ENCODE measurements around the gene RNASE12.
"Not testable (repeated sequence)": the region's sequence is repeated elsewhere in the genome, so short reads cannot be mapped to it uniquely, and the experiment has no call there.

The RNASE12 gene

GRCh38 chr14:20614038-20614840, 23.1 kb upstream of the RNASE12 start:
- DNase-seq (ENCODE audit: low spot score): no peak

- peak; percentile 88 for DNase-seq (ENCODE audit: low spot score)
Observed at GRCh38 chr14:20613094-20614037, 22.2 kb upstream of the RNASE12 start.

DNA sequence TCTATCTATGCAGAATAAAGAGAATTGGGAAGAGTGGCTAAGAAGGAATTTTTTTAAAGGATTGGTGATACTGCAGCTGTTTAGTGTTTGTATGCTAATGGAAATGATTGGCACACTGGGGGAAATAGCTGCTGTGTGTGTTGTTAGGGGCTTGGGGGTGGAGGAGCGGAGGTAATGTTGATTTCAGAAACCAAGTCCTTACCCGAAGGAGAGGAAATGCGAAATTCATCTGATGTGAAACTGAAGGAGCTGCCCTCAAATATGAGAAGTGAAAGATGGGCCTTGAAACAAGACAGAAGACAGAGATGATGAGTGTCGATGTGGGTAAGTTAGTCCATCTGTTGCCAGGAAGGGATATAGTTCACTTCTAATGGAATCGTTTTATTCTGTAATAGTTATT, 21.2 kb upstream of the RNASE12 start:
- DNase-seq (ENCODE audit: low spot score): no peak

DNA sequence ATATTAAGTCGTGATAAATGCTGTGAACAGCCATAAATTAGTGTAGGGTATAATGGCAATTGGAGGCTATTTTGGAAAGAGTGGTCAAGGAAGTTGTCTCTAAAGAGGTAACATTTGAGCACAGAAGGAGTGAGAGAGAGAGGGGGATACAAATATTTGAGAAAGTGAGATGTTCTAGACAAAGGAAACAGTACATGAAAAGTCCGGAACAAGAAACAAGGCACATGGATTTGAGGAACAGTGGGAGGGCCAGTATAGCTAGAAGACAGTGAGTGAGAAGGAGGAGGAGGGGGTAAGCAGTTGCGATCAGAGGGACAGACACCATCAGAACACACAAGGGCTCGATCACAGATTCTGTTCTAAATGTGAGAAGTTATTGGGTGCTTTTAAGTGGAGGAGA, 20.1 kb upstream of the RNASE12 start:
- no peak for DNase-seq (ENCODE audit: low spot score)

DNA sequence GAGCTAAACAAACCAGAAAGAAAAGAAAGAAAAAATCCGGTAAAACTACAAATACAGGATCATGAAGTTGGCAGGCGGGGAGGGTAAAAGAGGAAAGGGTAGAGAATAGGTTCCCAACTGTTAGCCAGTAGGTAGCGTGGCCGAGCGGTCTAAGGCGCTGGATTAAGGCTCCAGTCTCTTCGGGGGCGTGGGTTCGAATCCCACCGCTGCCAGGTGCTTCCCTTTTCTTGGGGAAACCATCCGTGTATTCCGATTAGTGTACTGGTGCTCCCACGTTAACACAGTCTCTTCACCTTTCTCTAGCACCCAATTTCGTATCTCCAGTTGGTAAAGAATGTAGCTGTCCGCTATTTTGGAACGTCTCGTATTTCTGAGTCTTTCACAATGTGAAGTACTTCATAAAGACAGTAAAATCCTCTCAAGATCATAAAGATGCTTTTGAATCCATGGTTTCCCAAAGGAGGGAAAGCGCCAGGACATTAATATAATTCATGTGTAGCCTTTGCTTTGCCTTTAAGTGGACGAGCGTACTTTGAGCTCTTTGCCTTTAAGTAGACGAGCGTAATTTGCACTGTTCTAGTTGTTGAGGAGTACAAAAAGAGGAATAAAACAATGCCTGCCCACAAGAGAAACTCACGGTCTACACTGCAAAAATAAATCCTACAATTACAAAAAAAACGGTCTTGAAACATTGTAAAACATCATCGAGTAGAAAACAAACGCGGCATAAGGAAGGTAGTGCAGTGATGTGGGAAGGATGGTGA, 19.0 kb upstream of the RNASE12 start:
- DNase-seq (ENCODE audit: low spot score): peak; percentile 84

DNA sequence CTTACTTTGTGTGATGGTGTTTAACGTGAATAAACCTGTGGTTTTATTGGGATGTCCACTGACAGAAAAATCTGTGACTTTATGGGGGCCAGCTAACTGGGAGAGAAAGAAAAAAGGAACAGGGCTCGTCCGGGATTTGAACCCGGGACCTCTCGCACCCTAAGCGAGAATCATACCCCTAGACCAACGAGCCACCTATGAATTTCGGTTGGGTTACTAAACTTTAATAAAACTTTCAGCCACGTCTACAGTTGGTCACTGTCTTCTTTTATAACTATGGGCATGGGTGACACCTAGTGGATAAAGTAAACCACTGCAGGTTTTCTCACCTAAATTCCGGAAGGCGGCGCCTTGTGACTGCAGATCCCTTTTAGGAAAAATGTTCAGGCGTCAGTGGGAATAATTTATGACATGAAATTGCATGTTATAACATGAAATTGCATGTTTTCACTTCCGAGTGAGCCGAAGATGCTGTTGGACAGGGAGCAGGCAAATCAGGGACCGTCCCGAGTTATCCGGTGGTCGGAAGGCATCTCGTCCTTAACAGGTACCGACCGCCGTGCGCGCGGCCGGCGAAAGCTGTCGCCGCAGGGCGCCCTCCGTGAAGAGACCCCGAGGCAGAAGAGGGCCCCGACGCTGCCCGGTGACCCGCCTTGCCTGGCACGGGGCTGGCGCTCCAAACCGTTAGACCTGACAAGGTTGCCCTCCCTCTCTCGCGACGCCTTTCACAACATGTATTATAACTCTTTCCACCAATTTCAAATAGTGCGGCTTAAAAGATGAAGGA, 18.2 kb upstream of the RNASE12 start:
- DNase-seq (ENCODE audit: low spot score): no peak

DNA sequence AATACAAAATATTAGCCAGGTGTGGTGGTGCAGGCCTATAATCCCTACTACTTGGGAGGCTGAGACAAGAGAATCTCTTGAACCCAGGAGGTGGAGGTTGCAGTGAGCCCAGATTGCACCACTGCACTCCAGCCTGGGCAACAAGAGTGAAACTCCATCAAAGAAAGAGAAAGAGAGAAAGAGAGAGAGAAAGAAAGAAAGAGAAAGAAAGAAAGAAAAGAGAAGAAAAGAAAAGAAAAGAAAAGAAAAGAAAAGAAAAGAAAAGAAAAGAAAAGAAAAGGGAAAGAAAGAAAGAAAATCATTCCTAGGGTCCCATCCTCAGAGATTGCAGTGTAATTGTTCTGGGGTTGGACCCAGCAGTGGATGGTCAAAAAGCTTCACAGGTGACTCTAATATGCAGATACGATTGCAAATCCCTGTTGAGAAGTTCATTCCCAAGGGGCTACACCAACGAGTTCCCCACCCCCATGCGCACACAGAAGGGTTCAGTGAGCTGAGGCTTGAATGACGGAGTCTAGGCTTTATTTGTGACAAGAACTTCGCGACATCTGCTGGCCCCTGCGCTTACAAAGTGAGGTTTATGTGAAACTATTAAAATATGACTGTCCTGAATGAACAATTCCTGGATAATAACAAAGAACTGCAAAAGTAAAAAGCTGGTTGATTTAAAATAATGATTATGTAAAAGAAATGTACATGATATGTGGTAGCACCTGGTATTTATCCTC, 17.4 kb upstream of the RNASE12 start:
- DNase-seq (ENCODE audit: low spot score): no peak

DNA sequence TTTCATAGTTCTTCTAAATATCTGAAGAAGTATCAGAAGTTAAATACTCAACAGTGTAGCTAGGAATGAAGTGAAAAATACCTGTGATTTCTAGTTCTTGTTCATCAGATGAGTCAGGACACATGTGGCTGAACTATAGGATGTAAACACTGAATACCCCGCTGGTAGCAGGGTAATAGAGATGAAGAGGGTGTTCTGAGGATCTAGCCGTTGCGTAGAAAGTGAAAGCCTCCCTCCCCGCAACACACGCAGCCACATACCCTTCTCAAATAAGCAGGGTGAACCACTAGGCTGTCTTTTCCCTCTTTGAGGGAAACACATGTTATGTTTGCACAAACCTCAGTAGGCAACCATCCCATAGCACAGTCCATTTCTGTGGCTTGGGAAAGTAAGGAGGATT, 16.4 kb upstream of the RNASE12 start:
- DNase-seq (ENCODE audit: low spot score): no peak

- no peak for DNase-seq (ENCODE audit: low spot score)
Observed at GRCh38 chr14:20606902-20607242, 15.7 kb upstream of the RNASE12 start.

GRCh38 chr14:20606190-20606901, 15.2 kb upstream of the RNASE12 start:
- no peak for DNase-seq (ENCODE audit: low spot score)

- no peak for DNase-seq (ENCODE audit: low spot score)
Observed at GRCh38 chr14:20603813-20604690, 12.9 kb upstream of the RNASE12 start.

DNA sequence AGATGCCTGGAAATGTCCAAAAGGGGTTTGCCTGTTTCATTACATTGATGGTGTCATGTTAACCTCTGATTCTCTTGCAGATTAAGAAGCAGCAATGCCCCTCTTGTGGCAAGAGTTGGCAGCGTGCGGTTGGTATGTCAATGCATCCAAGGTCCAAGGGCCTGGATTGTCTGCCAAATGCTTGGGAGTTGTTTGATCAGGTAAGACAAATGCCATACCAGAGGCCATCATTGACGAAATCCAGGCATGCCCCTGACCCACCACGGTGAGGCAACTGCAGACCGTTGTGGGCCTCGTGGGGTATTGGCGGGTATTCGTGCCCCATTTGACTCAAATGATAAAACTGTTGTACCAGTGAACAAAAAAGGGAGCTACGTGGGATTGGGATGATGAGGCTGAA, 11.4 kb upstream of the RNASE12 start:
- no peak for DNase-seq (ENCODE audit: low spot score)

- no peak for DNase-seq (ENCODE audit: low spot score)
Observed at GRCh38 chr14:20601522-20601921, 10.3 kb upstream of the RNASE12 start.

DNA sequence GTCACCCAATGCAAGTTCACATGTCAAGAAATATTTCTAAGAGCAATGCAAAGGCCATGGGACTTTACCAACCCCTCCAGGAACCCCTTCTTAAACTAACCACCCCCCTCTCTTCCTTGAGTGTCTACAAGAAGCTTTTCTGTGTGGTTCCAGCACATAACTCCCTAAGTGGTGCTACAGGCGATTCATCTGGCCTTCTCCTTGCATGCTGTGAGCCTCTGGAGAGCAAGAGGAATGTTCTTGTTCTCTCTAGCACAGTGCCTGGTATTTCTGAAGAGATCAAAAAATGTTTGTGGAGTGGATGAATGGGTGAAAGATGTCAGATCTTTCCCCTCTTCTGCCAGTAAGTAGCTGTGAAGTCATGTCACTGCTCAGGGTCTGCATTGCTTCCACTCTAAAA, 5.9 kb upstream of the RNASE12 start:
- no peak for DNase-seq (ENCODE audit: low spot score)

GRCh38 chr14:20595726-20596125, 4.5 kb upstream of the RNASE12 start:
- DNase-seq (ENCODE audit: low spot score): not testable (repeated sequence)

GRCh38 chr14:20592574-20592973, 1.4 kb upstream of the RNASE12 start:
- DNase-seq (ENCODE audit: low spot score): no peak

DNA sequence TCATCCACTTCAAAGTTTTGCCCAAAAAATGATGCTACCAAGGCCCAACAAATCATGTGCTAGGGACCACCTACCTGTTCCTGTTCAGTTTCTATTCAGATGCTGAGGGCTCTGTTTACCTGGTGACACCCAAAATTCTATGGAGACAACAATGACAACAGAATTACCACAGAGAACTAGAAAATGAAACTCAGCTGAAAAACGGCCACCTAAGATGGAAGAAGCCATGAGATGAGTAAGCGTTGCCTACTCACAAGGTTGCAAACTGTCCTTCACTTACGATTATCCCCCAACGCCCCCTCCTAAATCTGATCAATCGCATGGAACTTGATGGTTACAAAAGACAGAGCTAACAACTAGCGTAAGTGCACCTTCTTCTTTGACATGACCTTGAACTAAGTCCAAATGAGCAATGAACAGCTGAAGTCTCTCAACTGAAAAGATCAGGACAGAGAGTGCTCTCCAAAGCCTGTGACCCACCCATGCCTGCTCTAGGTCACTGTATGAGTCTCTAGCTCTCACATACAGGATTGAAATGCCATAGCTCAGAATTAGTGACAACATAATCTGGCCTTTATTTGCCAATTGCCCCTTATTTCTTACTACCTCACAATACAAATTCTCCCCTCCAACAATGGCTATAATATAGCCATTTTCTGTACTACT, 3.6 kb downstream of the RNASE12 start, which contains the start of gene RNASE11:
Gene RNASE11 (minus strand): TSS at position 513 of the 666 bp plus-strand sequence.
- DNase-seq (ENCODE audit: low spot score): no peak

DNA sequence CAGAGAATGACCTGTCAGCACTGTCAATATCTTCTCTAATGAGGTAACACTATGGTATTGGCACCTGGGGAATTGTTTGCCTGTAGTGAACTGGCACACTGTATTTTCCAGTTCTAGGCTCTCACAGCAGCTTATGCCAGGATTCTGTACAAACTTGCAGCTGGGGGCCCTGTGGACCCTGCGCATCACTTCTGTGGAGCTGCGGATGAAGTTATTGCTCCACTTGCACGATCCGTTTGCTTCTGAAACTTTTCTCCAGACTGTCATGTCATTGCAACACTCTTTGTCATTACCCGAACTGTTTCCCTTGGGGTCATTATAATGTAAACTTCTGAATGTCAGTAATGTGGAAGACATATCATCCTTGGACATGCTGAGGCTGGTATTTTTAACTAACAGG, 7.3 kb downstream of the RNASE12 start:
- no peak for DNase-seq (ENCODE audit: low spot score)

DNA sequence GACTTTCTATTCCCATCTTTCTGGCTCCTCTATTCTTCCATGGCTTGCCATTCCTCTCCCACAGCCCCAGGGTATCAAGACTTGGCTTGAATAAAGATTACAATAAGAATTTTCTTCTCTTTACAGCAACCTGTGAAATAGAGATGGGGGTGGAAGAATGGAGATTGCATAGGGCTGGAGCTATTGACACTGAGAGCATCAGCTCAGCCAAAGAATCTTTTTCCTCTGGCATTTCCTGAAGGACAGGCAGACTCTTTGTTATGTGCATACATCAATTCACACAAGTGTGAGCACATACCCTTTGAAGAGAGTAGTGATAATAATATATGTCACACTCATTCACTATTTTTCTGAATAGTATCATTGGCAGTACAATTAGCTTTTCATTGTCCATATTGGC, 8.0 kb downstream of the RNASE12 start:
- DNase-seq (ENCODE audit: low spot score): no peak
